Uterus (tissue), 4 donors: Measurements from ENCODE around the gene GMEB2. TPM values are rescaled to one million over a fixed set of nuclear protein-coding genes. Genes with fewer than 3 reads are reported as not detected.

Experiments used
- DNase-seq, 2 donors: peaks; one replicate each; pipeline ENCODE4 v3.0.0-alpha.2; 2019 to 2020
- H3K27ac ChIP-seq, 2 donors: fragments of 200-600 bp; sonication (generic); 1 replicate in 1 of 2; 2 replicates in 1 of 2; pipeline ENCODE4 v1.5.1; 2016 to 2018
- H3K27me3 ChIP-seq, 2 donors: fragments of 200-600 bp; sonication (generic); one replicate each; pipeline ENCODE4 v1.5.1; 2018 to 2019; ENCODE audit warnings: control low read depth in 1 of 2
- H3K36me3 ChIP-seq, 2 donors: fragments of 200-600 bp; sonication (generic); one replicate each; pipeline ENCODE4 v1.5.1; 2019; ENCODE audit warnings: control low read depth in 1 of 2
- H3K4me1 ChIP-seq, 2 donors: fragments of 200-600 bp; sonication (generic); one replicate each; pipeline ENCODE4 v1.5.1; 2018 to 2019; ENCODE audit warnings: control low read depth in 1 of 2
- H3K4me3 ChIP-seq, 2 donors: fragments of 200-600 bp; sonication (generic); 1 replicate in 1 of 2; 2 replicates in 1 of 2; pipeline ENCODE4 v1.5.1; 2018 to 2019; ENCODE audit warnings: mild to moderate bottlenecking in 1 of 2
- H3K9me3 ChIP-seq, 2 donors: fragments of 200-600 bp; sonication (generic); one replicate each; pipeline ENCODE4 v1.5.1; 2019; ENCODE audit warnings: control low read depth in 1 of 2
- CTCF ChIP-seq, 4 experiments: fragments of 200-600 bp in 2 of 4; fragments of 450-650 bp in 2 of 4; sonication (generic) in 2 of 4; IDR thresholded peaks; one replicate each; pipeline ENCODE4 v1.5.1; 2016 to 2019; ENCODE audit warnings: antibody characterized with exemption in 4 of 4, mild to moderate bottlenecking in 2 of 4, moderate library complexity in 1 of 4
- POLR2A ChIP-seq, 2 donors: fragments of 450-650 bp; IDR thresholded peaks; one replicate each; pipeline ENCODE4 v1.6.1; 2016; ENCODE audit warnings: antibody characterized with exemption in 2 of 2, mild to moderate bottlenecking in 1 of 2, moderate library complexity in 1 of 2
- intact Hi-C: fragments of 100-400 bp; cut with DNase I; formaldehyde crosslinking; loops from one replicate; pipeline ENCODE4 v1.15.1; 2023; ENCODE audit warnings: low total_unique reads
- total RNA-seq, 4 donors: library from RNA; depleted of rRNA in 3 of 4; stranded (reverse); fragments of >200 nt in 3 of 4; gene quantifications; one replicate each; pipeline versions ENCODE4 v1.1.0 to v1.2.4, GENCODE V29; 2014 to 2023
- donor health status: DM: yes; HTN: yes; CAD: no.

The GMEB2 gene
- total RNA-seq, 4 donors from 2014 or later: 2.1 to 24.8 (median 11.5) TPM

- Histone ChIP-seq H3K4me1 (no peaks in the 10 kb centered on the region), H3K36me3 (no peaks in the 10 kb centered on the region), H3K27ac (no peak overlapping the region), H3K27me3 (no peaks in the 10 kb centered on the region), H3K4me3 (no peak overlapping the region), H3K9me3 (no peaks in the 10 kb centered on the region)
- TF ChIP-seq POLR2A (IDR thresholded peaks at IDR 0.05): no peak
- no peak for TF ChIP-seq CTCF (IDR thresholded peaks at IDR 0.05)
- DNase-seq: no peak
- intact Hi-C loops: no loop called here
Observed at GRCh38 chr20:63598479-63599395, 28.2 kb downstream of the GMEB2 start.

GRCh38 chr20:63597651-63598478 is 29.0 kb downstream of the GMEB2 start:
- TF ChIP-seq CTCF (IDR thresholded peaks at IDR 0.05) (no peak), POLR2A (IDR thresholded peaks at IDR 0.05) (no peak)
- Histone ChIP-seq H3K4me3 (no peak overlapping the region), H3K4me1 (no peaks in the 10 kb centered on the region), H3K27ac (no peak overlapping the region), H3K9me3 (no peaks in the 10 kb centered on the region), H3K27me3 (no peaks in the 10 kb centered on the region), H3K36me3 (no peaks in the 10 kb centered on the region)
- DNase-seq: no peak
- intact Hi-C loops: no loop called here

- intact Hi-C loops: no loop called here
- no peaks in the 10 kb centered on the region for H3K36me3 ChIP-seq
- DNase-seq: no peak
- no peak for TF ChIP-seq CTCF (IDR thresholded peaks at IDR 0.05)
- no peak for TF ChIP-seq POLR2A (IDR thresholded peaks at IDR 0.05)
- H3K27me3 ChIP-seq: no peaks in the 10 kb centered on the region
- H3K4me3 ChIP-seq: no peak overlapping the region
- no peaks in the 10 kb centered on the region for H3K4me1 ChIP-seq
- H3K27ac ChIP-seq: no peak overlapping the region
- H3K9me3 ChIP-seq: no peaks in the 10 kb centered on the region
Observed at GRCh38 chr20:63596423-63596822, 30.5 kb downstream of the GMEB2 start.

- no peak for DNase-seq
- no peak overlapping the region for H3K27ac ChIP-seq
- intact Hi-C loops: no loop called here
- no peaks in the 10 kb centered on the region for H3K36me3 ChIP-seq
- no peaks in the 10 kb centered on the region for H3K9me3 ChIP-seq
- H3K4me1 ChIP-seq: no peaks in the 10 kb centered on the region
- no peak overlapping the region for H3K4me3 ChIP-seq
- no peaks in the 10 kb centered on the region for H3K27me3 ChIP-seq
- TF ChIP-seq CTCF (IDR thresholded peaks at IDR 0.05): no peak
- no peak for TF ChIP-seq POLR2A (IDR thresholded peaks at IDR 0.05)
Observed at GRCh38 chr20:63595416-63596127, 31.3 kb downstream of the GMEB2 start.
